RKO (cell line): ENCODE data around the gene GRK4.

Experiments used
- DNase-seq: peaks from one replicate; pipeline ENCODE4 v3.0.0-alpha.2; 2016; ENCODE audit warnings: low spot score

Gene GRK4

GRCh38 chr4:3013839-3014350 is 50.5 kb downstream of the GRK4 start:
- no peak for DNase-seq

- DNase-seq: no peak
These were observed 53.6 kb downstream of the GRK4 start for GRCh38 chr4:3016961-3017360.

DNA sequence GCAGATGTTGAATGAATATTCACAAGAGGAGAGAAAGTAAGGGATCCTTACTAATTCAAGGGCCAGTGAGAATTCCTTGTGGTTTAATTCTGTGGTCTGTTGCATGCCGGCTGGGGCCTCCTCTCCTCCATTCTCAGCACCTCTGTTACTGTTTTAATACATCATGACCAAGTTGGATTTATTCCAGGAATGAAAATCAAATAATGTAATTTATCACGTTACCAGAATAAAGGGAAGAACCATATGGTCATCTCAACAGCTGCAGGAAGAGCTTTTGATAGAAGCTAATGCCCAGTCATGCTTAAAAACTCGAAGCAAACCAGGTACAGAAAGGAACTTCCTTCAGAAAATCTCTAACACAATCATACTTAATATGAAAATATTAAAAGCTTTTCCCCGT is 54.1 kb downstream of the GRK4 start:
- no peak for DNase-seq

- DNase-seq: no peak
These were observed 55.9 kb downstream of the GRK4 start for GRCh38 chr4:3019145-3019846.

DNA sequence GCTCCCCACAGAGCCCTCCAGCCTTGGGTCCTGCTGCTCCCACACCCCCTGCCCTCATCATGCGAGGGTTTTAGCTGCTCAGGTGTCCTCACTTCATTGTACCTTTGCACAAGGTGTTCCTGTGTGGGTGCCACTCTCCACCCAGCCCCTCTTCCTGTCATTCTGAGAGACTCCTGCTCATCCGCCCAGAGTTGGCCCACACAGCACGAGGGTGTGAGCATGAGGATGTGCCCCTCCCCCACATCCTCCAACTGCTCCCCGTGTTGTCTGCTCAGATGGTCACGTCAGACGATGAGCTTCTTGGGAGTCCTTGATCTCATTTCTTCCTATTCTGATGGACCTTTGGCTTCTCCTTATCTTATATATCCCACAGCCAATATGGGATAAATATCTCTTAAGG is 57.8 kb downstream of the GRK4 start:
- DNase-seq: no peak

DNA sequence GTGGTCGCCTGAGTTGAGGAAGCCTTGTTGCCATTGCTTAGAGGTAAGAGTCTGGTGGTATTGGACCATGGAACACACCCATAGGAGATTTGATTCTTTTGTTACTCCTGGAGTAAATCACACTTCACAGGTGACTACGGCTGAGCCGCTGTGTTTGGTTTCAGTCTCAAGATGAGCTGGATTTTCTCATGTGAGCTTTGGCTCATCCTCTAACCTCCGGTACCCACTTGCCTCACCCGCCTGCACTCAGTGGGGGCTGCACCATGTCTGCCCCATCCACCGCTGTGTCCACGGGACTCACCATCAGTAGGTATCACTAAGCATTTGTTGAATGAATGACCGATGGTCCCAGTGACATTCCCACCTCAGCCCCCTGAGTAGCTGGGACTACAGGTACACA is 58.3 kb downstream of the GRK4 start:
- DNase-seq: no peak

DNA sequence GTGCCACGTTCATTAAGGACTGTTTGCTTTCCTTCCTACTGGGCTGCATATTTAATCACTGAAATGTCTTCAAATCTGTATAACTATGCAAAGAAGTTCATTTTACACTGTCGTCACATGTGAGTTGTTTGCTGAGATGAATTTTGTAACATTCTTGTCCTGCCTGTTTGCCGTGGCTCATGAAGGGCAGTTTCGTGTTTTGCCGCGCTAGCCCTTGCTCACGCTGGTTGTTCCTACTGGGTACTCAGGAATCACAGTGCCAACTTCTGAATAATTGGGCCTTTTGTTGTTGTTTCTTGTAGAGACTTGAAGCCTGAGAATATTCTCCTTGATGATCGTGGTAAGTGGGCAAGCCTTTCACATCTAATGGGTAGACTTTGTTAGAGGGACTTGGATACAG is 58.7 kb downstream of the GRK4 start:
- DNase-seq: no peak

- no peak for DNase-seq
These were observed 59.3 kb downstream of the GRK4 start for GRCh38 chr4:3022651-3023050.

DNA sequence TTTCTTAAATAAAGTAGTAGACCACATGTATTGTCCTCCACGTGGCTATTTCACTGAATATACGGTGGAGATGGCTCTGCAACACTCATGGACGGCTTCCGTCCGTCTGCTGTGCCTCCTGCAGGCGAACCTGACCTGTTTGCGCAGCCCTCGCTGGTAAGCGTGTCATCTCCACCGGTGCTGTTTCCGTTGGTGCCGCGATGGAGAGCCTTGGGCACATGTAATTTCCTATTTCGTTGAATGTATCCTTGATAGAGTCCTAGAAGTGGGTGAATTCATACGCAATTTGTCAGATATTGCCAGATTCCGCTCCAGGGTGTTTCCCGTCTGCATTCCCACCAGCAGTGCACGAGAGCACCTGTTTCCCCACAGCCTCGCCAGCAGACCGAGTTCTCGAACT is 62.5 kb downstream of the GRK4 start:
- DNase-seq: no peak

GRCh38 chr4:3026540-3026939 is 63.2 kb downstream of the GRK4 start:
- DNase-seq: no peak

GRCh38 chr4:3029464-3029863 is 66.1 kb downstream of the GRK4 start:
- no peak for DNase-seq

GRCh38 chr4:3030566-3031356 is 67.4 kb downstream of the GRK4 start:
- no peak for DNase-seq

DNA sequence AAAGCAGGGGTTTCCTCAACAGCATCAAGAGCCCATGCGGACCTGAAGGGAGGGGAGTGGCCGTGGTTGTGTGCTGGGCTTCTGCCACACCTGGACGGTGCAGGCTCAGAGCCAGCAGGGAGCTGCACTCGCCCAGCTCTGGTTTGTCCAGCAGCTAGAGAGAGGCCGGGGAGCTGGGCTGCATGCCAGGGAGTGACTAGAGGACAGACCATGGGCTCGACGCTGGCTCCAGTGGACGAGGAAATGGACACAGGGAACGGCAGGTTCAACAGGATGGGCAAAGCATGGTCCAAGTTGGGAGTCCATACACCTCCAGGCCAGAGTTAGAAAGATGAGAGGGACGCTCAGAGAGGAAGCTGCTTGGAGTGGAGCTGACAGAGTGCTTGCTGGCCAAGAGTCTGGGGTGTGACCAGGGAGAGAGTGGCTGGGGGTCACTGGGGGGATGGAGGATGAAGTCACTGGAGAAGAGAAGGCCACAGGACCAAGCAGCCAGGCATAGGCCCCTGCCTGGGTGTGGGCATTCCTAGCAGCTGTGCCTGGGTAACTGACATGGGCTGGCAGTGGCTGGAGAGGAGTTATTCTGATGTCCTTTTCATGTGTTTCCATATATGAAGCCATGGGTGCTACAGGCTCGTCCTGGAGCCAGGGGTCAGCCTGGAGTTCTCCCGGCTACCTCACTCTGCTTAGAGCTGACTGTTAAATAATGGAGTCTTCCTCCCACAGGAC is 68.1 kb downstream of the GRK4 start:
- DNase-seq: no peak

DNA sequence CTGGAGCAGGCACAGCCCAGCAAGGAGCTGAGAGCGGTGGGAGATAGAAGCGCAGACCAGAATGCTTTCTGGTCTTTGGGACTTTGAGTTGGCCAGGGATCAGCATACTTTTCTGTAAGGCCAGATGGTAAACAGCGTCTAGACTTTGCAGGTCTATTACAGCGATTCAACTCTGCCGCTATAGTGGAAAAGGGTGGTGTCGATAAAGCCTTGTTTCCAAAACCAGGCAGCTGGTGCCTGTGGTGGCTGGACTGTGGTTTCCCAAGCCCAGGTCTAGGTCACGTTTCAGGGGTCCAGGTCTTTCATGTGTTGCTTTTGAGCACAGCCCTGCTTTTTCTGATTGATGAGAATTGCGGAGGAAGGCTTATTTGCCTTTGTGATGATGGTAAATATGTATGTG is 70.9 kb downstream of the GRK4 start:
- no peak for DNase-seq

DNA sequence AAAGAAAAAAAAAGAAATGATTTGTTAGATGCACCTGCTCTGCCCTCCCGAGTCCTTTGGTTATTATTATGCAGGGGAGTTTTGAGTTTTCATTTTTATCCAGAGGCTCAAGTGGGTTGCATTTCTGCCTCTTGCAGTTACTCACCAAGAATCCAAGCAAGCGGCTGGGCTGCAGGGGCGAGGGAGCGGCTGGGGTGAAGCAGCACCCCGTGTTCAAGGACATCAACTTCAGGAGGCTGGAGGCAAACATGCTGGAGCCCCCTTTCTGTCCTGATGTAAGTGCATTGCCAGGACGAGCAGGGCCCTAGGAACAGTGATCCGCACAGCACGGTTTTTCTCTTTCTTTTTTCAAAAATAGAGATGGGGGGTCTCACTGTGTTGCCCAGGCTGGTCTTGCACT is 71.9 kb downstream of the GRK4 start:
- DNase-seq: no peak

DNA sequence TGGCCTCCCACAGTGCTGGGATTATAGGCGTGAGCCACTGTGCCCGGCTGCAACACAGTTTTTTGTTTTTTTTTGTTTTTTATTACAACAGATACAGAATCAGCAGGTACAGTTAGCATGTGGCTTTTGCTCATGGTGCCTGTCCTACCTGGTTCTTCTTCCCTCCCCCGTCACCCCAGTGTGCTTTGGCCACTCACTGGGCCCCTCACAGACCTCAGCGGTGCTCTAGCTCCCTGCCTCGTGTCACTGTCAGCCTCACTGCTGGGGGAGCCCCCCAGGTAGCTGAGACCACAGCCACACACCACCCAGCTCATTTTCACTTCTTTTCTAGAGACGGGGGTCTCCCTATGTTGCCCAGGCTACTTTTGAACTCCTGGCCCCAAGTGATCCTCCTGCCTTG is 72.3 kb downstream of the GRK4 start:
- DNase-seq: no peak

DNA sequence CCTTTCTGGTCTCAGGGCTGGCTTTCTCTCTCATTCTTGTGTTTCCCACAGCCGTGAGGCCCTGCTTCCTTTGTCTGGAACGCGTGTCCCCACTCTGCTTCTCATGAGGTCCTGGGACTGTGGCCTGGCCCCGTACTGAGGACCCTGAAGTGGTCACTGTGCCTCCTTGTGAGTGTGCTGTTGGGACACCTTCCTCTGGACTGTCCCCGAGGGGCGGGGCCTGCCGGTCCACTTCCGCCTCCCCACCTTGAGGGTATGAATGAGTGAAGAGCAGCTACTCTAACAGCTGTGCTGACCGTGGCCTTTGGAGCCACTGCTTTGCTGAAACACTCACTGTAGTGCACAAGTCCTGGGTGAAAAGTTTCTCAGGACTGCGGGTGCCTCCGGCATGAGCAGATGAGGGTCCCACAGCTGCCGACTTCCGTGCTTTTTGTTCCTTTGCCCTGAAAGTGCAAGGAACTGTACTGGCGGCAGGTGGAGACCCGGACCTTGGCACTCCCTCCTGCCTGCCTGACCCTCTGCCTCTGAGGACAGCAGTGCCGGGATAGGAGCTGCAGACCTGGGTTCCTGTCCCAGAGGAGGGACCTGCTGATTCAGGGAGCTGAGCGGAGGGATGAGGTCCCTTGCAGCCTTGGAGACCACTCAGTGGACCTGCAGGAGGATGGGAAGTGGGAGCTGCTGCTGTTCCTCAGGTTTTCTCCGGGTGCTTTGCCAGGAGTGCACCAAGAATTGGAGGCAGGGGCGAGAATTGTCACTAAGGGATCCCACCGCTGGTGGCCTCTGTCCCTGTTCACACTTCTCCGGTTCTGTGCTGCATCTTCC is 73.0 kb downstream of the GRK4 start:
- DNase-seq: no peak

DNA sequence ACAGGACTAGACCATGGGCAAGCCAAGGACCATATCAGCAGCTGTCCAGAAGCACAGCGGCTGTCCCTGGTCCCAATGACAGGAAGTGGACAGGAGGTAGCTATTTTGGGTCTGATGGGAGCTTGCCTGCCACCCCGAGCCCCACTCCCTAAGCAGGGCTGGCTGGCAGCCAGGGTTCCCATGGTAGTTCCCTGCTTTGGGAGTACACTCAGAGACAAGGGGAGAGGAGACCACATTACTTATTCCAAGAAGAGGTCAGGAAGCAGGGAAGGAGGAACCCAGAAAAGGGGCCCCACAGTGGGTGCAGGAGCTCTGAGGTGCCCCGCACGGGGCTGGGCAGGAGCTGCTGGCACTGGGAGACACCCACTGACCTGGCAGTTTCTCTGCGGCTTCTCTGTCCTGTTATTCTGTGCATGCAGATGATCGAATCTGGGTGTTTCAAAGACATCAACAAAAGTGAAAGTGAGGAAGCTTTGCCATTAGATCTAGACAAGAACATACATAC is 74.6 kb downstream of the GRK4 start:
- DNase-seq: no peak

GRCh38 chr4:3039706-3040366 is 76.5 kb downstream of the GRK4 start:
- DNase-seq: no peak

GRCh38 chr4:3040452-3041191 is 77.3 kb downstream of the GRK4 start:
- DNase-seq: no peak
